HL-60 (cell line): ENCODE measurements around the gene ELN.

Experiments used
- CTCF ChIP-seq: IDR thresholded peaks from one replicate; pipeline ENCODE4 v1.5.1; 2011; ENCODE audit warnings: low read length, control low read depth, inconsistent platforms; ENCODE audit not compliant: insufficient read depth
- SPI1 ChIP-seq: IDR thresholded peaks from 2 replicates; pipeline ENCODE4 v1.6.1; 2012; ENCODE audit warnings: low read depth, mild to moderate bottlenecking, borderline replicate concordance

DNA sequence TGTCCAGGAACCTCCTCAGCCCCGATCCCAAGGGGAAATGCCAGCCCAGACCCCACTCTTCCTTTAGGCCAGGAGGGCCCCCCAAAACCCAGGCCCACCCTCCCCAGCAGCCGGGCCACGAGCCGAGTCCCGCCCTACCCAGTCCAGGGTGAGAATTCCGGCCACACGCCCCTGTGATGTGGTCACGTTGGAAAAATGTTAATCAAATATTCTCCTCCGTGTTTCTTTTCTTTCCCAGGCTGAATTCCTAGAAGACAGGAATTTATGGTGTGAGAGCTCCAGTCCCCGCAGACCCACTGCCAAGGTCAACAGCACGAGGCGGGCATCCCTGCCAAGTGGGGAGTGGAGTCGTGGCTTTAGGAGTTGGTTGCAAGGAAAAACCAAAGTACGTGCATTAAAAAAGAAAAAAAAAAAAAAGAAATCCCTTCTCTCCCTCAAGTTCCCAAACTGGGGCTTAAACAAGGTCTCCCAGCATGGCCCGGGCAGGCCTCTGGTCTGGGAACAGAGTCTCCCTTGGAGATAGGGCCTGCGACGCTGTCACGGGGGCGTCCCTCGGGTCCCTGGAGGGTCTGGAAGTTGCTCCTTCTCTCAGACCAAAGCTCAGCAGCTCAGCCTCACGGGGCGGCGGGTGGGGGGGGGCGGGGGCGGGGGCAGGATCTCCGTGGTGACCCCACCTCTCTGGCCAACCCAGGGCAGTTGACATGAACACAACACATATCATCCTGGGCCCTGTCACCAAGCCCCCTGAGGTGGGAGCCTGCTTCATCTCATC lies 28.1 kb upstream of the ELN start:
- TF ChIP-seq CTCF (no peak), SPI1 (no peak)
